ENCODE data around the gene MVB12A. TPM values are rescaled to one million over a fixed set of nuclear protein-coding genes. Genes with fewer than 3 reads are reported as not detected.

The MVB12A gene
- total and polyA plus RNA-seq, 9 of the 15 experiments (the other 6 are each of a cell fraction or from before 2014, with no cell fraction given): 1.2 to 46.2 (median 22.4) TPM

DNA sequence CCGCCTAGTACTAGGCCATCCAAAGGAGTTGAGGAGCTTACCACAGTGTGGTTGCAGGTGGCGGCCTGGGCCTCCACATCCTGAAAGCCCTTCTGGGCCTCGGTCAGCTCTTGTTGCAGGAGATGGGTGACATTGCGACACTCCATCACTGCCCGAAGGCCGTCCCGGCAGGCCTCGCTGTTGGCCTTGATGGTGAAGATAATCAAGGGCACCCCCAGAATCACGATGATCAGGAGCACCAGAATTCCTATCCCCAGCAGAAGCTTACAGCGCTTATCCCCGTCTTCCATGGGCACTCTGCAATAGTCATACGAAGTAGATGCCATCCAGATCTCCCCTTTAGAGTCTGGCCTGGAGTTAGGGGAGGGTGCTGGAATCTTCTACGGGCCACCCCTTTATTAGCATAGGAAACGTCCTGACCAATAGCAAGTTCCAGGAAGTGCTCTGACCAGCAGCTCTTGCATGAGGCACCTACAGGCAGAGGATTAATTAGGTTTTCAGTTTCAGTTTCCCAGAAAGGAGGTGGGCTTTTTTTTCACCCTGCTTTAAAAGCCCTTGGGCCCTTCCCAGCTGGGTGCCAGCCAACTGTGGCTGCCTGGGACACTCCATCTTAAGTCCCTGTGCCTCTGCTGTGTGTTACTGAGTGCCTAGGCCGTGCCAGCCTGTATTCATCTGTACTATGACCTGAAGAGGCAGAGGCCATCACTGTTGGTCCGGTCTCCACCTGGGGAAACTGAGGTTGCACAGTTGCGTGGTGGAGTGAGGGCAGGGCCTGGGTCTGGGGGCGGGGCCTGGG, 14.4 kb upstream of the MVB12A start, which contains the start of gene BST2 (continued):
- TF ChIP-seq, protein P1, sequence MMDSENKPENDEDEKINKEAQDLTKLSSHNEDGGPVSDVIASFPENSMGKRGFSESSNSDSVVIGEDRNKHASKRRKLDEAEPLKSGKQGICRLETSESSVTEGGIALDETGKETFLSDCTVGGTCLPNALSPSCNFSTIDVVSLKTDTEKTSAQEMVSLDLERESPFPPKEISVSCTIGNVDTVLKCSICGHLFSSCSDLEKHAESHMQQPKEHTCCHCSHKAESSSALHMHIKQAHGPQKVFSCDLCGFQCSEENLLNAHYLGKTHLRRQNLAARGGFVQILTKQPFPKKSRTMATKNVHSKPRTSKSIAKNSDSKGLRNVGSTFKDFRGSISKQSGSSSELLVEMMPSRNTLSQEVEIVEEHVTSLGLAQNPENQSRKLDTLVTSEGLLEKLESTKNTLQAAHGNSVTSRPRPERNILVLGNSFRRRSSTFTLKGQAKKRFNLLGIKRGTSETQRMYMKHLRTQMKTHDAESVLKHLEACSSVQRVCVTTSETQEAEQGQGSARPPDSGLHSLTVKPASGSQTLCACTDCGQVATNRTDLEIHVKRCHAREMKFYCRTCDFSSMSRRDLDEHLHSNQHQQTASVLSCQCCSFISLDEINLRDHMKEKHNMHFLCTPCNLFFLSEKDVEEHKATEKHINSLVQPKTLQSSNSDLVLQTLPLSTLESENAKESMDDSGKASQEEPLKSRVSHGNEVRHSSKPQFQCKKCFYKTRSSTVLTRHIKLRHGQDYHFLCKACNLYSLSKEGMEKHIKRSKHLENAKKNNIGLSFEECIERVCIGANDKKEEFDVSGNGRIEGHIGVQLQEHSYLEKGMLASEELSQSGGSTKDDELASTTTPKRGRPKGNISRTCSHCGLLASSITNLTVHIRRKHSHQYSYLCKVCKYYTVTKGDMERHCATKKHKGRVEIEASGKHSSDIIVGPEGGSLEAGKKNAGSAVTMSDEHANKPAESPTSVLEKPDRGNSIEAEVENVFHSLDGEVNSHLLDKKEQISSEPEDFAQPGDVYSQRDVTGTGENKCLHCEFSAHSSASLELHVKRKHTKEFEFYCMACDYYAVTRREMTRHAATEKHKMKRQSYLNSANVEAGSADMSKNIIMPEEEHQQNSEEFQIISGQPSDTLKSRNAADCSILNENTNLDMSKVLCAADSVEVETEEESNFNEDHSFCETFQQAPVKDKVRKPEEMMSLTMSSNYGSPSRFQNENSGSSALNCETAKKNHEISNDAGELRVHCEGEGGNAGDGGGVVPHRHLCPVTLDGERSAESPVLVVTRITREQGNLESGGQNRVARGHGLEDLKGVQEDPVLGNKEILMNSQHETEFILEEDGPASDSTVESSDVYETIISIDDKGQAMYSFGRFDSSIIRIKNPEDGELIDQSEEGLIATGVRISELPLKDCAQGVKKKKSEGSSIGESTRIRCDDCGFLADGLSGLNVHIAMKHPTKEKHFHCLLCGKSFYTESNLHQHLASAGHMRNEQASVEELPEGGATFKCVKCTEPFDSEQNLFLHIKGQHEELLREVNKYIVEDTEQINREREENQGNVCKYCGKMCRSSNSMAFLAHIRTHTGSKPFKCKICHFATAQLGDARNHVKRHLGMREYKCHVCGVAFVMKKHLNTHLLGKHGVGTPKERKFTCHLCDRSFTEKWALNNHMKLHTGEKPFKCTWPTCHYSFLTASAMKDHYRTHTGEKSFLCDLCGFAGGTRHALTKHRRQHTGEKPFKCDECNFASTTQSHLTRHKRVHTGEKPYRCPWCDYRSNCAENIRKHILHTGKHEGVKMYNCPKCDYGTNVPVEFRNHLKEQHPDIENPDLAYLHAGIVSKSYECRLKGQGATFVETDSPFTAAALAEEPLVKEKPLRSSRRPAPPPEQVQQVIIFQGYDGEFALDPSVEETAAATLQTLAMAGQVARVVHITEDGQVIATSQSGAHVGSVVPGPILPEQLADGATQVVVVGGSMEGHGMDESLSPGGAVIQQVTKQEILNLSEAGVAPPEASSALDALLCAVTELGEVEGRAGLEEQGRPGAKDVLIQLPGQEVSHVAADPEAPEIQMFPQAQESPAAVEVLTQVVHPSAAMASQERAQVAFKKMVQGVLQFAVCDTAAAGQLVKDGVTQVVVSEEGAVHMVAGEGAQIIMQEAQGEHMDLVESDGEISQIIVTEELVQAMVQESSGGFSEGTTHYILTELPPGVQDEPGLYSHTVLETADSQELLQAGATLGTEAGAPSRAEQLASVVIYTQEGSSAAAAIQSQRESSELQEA (IDR thresholded peaks at IDR 0.05; ENCODE audit: low read depth): no peak
- TF ChIP-seq MYNN (IDR thresholded peaks at IDR 0.05) (peak; percentile 31; the same call in 1 of the 2 replicates), MYNN (CRISPR knock-in tag; IDR thresholded peaks at IDR 0.05) (no peak), MYC (IDR thresholded peaks at IDR 0.05; ENCODE audit: low read depth, low read length) (peak; percentile 51; the same call in 1 of the 2 replicates), MYC (CRISPR knock-in tag; IDR thresholded peaks at IDR 0.05; ENCODE audit: borderline replicate concordance, low read depth) (no peak; the same call in 1 of the 2 replicates), ATF1 (CRISPR knock-in tag; IDR thresholded peaks at IDR 0.05) (no peak), ATF1 (tag; IDR thresholded peaks at IDR 0.05) (peak; percentile 54; the same call in 1 of the 2 replicates), NR3C1 (CRISPR knock-in tag; IDR thresholded peaks at IDR 0.05) (no peak), MBD2 (IDR thresholded peaks at IDR 0.05; ENCODE audit: borderline replicate concordance, low read depth) (peak; percentile 41; the same call in 1 of the 2 replicates), SP1 (CRISPR knock-in tag; IDR thresholded peaks at IDR 0.05) (peak; percentile 77)
- TF ChIP-seq, protein P2, sequence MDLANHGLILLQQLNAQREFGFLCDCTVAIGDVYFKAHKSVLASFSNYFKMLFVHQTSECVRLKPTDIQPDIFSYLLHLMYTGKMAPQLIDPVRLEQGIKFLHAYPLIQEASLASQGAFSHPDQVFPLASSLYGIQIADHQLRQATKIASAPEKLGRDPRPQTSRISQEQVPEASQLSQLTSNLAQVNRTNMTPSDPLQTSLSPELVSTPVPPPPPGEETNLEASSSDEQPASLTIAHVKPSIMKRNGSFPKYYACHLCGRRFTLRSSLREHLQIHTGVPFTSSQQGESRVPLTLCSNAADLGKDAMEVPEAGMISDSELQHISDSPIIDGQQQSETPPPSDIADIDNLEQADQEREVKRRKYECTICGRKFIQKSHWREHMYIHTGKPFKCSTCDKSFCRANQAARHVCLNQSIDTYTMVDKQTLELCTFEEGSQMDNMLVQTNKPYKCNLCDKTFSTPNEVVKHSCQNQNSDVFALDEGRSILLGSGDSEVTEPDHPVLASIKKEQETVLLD (IDR thresholded peaks at IDR 0.05): no peak
- TF ChIP-seq, protein P3, sequence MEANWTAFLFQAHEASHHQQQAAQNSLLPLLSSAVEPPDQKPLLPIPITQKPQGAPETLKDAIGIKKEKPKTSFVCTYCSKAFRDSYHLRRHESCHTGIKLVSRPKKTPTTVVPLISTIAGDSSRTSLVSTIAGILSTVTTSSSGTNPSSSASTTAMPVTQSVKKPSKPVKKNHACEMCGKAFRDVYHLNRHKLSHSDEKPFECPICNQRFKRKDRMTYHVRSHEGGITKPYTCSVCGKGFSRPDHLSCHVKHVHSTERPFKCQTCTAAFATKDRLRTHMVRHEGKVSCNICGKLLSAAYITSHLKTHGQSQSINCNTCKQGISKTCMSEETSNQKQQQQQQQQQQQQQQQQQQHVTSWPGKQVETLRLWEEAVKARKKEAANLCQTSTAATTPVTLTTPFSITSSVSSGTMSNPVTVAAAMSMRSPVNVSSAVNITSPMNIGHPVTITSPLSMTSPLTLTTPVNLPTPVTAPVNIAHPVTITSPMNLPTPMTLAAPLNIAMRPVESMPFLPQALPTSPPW (CRISPR knock-in tag; IDR thresholded peaks at IDR 0.05): peak; percentile 22; the same call in 1 of the 2 replicates
- TF ChIP-seq, protein P4, sequence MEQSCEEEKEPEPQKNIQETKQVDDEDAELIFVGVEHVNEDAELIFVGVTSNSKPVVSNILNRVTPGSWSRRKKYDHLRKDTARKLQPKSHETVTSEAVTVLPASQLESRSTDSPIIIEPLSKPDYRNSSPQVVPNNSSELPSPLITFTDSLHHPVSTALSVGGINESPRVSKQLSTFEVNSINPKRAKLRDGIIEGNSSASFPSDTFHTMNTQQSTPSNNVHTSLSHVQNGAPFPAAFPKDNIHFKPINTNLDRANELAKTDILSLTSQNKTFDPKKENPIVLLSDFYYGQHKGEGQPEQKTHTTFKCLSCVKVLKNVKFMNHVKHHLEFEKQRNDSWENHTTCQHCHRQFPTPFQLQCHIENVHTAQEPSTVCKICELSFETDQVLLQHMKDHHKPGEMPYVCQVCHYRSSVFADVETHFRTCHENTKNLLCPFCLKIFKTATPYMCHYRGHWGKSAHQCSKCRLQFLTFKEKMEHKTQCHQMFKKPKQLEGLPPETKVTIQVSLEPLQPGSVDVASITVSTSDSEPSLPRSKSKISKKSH (CRISPR knock-in tag; IDR thresholded peaks at IDR 0.05): no peak
